CD14-positive monocyte (primary cell): Measurements from ENCODE around the gene CDH7. TPM values are rescaled to one million over a fixed set of nuclear protein-coding genes. Genes with fewer than 3 reads are reported as not detected.

Experiments
- DNase-seq, 3 donors: peaks; one replicate each; pipeline ENCODE4 v3.0.0-alpha.2; 2011 to 2022
- H2AFZ ChIP-seq: 2 replicates; pipeline ENCODE4 v1.6.0; 2012; ENCODE audit warnings: mild to moderate bottlenecking, low read depth, low read length, inconsistent platforms; ENCODE audit not compliant: insufficient read depth, poor library complexity, severe bottlenecking
- H3K27ac ChIP-seq, 2 donors: 1 replicate in 1 of 2; 2 replicates in 1 of 2; pipeline ENCODE4 v1.5.1; 2012 to 2013; ENCODE audit warnings: low read length in 2 of 2, control low read depth in 1 of 2, inconsistent platforms in 1 of 2, low read depth in 1 of 2, mild to moderate bottlenecking in 1 of 2
- H3K27me3 ChIP-seq, 2 donors: one replicate each; pipeline versions ENCODE4 v1.6.0 to v1.6.1; 2011 to 2013; ENCODE audit warnings: low read length in 2 of 2; ENCODE audit not compliant: control insufficient read depth in 2 of 2, insufficient read depth in 2 of 2
- H3K36me3 ChIP-seq, 2 donors: replicated peaks in 1 of 2; 1 replicate in 1 of 2; 2 replicates in 1 of 2; pipeline versions ENCODE4 v1.5.1 to v1.6.1; 2012 to 2013; ENCODE audit warnings: low read length in 2 of 2, control low read depth in 1 of 2, inconsistent platforms in 1 of 2, mild to moderate bottlenecking in 1 of 2; ENCODE audit not compliant: insufficient read depth in 2 of 2, control insufficient read depth in 1 of 2
- H3K4me1 ChIP-seq, 2 donors: 1 replicate in 1 of 2; 2 replicates in 1 of 2; pipeline versions ENCODE4 v1.5.1 to v1.6.1; 2012 to 2013; ENCODE audit warnings: low read length in 2 of 2, control low read depth in 1 of 2, inconsistent platforms in 1 of 2, mild to moderate bottlenecking in 1 of 2, moderate library complexity in 1 of 2; ENCODE audit not compliant: insufficient read depth in 2 of 2, control insufficient read depth in 1 of 2
- H3K4me2 ChIP-seq: replicated peaks from 2 replicates; pipeline ENCODE3; 2012; ENCODE audit warnings: low read length, moderate library complexity, mild to moderate bottlenecking; ENCODE audit not compliant: poor library complexity, severe bottlenecking; ENCODE audit errors: extremely low read depth
- H3K4me3 ChIP-seq, 3 experiments: fragments of 200-600 bp in 1 of 3; sonication (generic) in 1 of 3; replicated peaks in 1 of 3; 1 replicate in 2 of 3; 2 replicates in 1 of 3; pipeline ENCODE4 v1.5.1; 2011 to 2013; ENCODE audit warnings: low read length in 3 of 3, mild to moderate bottlenecking in 3 of 3, control low read depth in 2 of 3, low read depth in 2 of 3, inconsistent platforms in 1 of 3, moderate library complexity in 1 of 3
- H3K79me2 ChIP-seq: 2 replicates; pipeline ENCODE4 v1.6.0; 2012; ENCODE audit warnings: mild to moderate bottlenecking, control low read depth, inconsistent platforms, low read length, moderate library complexity; ENCODE audit not compliant: insufficient read depth
- H3K9ac ChIP-seq: 2 replicates; pipeline ENCODE4 v1.6.0; 2017; ENCODE audit warnings: low read length, mild to moderate bottlenecking; ENCODE audit not compliant: insufficient read depth, poor library complexity, severe bottlenecking
- H3K9me3 ChIP-seq, 2 donors: replicated peaks in 1 of 2; 1 replicate in 1 of 2; 2 replicates in 1 of 2; pipeline versions ENCODE4 v1.5.1 to v1.6.1; 2012 to 2013; ENCODE audit warnings: low read length in 2 of 2, control low read depth in 1 of 2; ENCODE audit not compliant: control insufficient read depth in 1 of 2, insufficient read depth in 1 of 2
- H4K20me1 ChIP-seq: 2 replicates; pipeline ENCODE4 v1.6.0; 2012; ENCODE audit warnings: mild to moderate bottlenecking, low read length, control low read depth, moderate library complexity; ENCODE audit not compliant: insufficient read depth
- H3K27ac Mint-ChIP-seq, 7 donors: one replicate each; pipeline ENCODE4 v1.8.0; 2020; ENCODE audit warnings: mild to moderate bottlenecking in 7 of 7, mixed read lengths in 7 of 7, moderate library complexity in 6 of 7, inconsistent platforms in 2 of 7
- H3K27me3 Mint-ChIP-seq, 3 donors: one replicate each; pipeline ENCODE4 v1.8.0; 2021 to 2022; ENCODE audit warnings: low read depth in 3 of 3, mild to moderate bottlenecking in 3 of 3, mixed read lengths in 3 of 3, moderate library complexity in 3 of 3, inconsistent platforms in 1 of 3
- H3K36me3 Mint-ChIP-seq, 2 donors: one replicate each; pipeline ENCODE4 v1.8.0; 2020; ENCODE audit warnings: mixed read lengths in 2 of 2, inconsistent platforms in 1 of 2, mild to moderate bottlenecking in 1 of 2
- H3K4me1 Mint-ChIP-seq: one replicate; pipeline ENCODE4 v1.8.0; 2020; ENCODE audit warnings: mild to moderate bottlenecking, mixed read lengths
- H3K4me3 Mint-ChIP-seq, 2 donors: one replicate each; pipeline ENCODE4 v1.8.0; 2020; ENCODE audit warnings: mild to moderate bottlenecking in 2 of 2, mixed read lengths in 2 of 2, moderate library complexity in 1 of 2
- H3K9me3 Mint-ChIP-seq, 7 donors: one replicate each; pipeline ENCODE4 v1.8.0; 2020 to 2022; ENCODE audit warnings: mixed read lengths in 7 of 7, mild to moderate bottlenecking in 6 of 7, moderate library complexity in 6 of 7, inconsistent platforms in 2 of 7
- CTCF ChIP-seq: fragments of 200-600 bp; IDR thresholded peaks from one replicate; pipeline ENCODE4 v1.8.0; 2022; ENCODE audit warnings: antibody characterized with exemption, mild to moderate bottlenecking
- WGBS: methylation state at CpG from one replicate; pipeline ENCODE4 v1.1.5; 2013; ENCODE audit warnings: missing lambda C conversion rate; ENCODE audit not compliant: insufficient coverage; 5-methylcytosine and 5-hydroxymethylcytosine counted together
- intact Hi-C, 2 donors: fragments of 100-400 bp; cut with micrococcal nuclease; formaldehyde crosslinking; loops; one replicate each; pipeline versions ENCODE4 v1.15.0 to v1.15.1; 2023
- polyA plus RNA-seq, 3 donors: library from polyadenylated mRNA; depleted of rRNA in 1 of 3; unstranded in 2 of 3; stranded (reverse) in 1 of 3; fragments of 300-500 nt in 2 of 3; fragments of >200 nt in 1 of 3; fragmentation: Illumina TruSeq in 2 of 3; gene quantifications; 1 replicate in 2 of 3; 2 replicates in 1 of 3; pipeline ENCODE4 v1.2.3, GENCODE V29; 2012 to 2021

Gene CDH7
- polyA plus RNA-seq, 3 donors, result not detected

DNA sequence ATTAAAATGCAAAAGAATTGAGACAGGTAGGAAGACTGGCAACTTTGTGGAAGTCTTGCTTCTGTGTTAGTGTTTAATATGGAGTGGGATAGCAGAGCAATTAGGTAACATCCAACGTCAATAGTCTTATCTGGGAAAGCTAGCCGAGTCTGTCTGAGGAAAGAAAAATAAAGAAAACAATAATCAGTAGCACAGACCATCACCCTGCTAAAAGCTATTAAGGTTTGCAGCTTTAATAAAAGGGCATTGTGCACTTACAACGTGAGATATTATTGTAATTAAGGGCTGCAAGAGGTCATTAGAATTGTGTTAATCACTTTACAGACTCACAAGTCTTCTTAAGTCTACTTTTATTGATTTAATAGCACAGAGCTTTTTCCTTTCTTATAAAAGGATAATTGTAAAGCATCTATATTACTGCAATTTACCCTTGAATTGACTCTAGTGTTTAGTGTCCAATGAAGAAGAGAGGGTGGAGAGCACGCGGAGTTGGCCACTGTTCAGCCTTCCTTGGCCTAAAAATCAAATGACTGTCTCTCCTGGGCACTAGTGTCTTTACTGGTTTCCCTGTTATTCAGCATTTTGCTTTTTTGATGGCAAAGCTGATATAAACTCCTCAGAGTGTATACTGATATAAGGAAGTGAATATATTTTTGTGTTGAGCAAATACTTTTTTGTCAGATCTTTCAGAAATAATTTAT lies 2.0 kb downstream of the CDH7 start:
- no peaks in the 10 kb centered on the region for H3K9me3 ChIP-seq
- Mint-ChIP-seq H3K27ac (no peak overlapping the region), H3K4me3 (no peak overlapping the region), H3K4me1 (peaks cover 7% of the 10 kb centered on the region), H3K27me3 (peaks cover 24 to 41% (median 26%) of the 10 kb centered on the region in 3 donors), H3K9me3 (peaks cover 0 to 3% (median 0%) of the 10 kb centered on the region in 7 donors), H3K36me3 (no peaks in the 10 kb centered on the region)
- H4K20me1 ChIP-seq, result no peaks in the 10 kb centered on the region
- no peak for DNase-seq
- WGBS, result no CpG with 5 or more reads among the region's 5 CpGs
- no peaks in the 10 kb centered on the region for H3K4me1 ChIP-seq
- TF ChIP-seq CTCF, result no peak
- no peak overlapping the region for H3K4me3 ChIP-seq
- H3K27ac ChIP-seq, result no peak overlapping the region
- intact Hi-C loops, result no loop called here
- no peaks in the 10 kb centered on the region for H3K79me2 ChIP-seq
- no peaks in the 10 kb centered on the region for H3K36me3 ChIP-seq
- H3K4me2 ChIP-seq, result no peak overlapping the region
- H3K27me3 ChIP-seq, result peaks cover 28 to 38% of the 10 kb centered on the region in 2 donors
- no peak overlapping the region for H2AFZ ChIP-seq
- H3K9ac ChIP-seq, result no peak overlapping the region

DNA sequence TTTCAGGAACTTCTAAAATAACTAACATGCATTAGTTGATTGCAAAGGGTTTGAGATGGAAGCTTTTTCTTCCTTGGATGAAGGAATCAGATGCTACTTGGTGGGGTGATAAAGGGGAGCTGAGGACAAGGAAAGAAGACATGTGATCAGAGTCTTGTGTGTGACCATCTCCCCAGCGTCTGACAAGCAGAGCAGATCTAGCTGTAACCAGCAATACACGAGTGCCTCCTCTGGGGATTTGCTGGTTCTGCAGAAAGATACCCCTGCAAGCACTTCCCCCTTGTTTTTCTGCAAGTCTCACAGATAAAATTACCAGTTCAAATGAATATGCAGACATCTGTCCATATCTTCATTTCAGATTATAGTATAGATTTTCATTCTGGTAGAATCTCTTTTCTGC lies 2.7 kb downstream of the CDH7 start:
- Histone ChIP-seq H4K20me1 (no peaks in the 10 kb centered on the region), H2AFZ (no peak overlapping the region), H3K27ac (no peak overlapping the region), H3K9me3 (no peaks in the 10 kb centered on the region), H3K4me3 (no peak overlapping the region), H3K9ac (no peak overlapping the region), H3K36me3 (no peaks in the 10 kb centered on the region), H3K4me2 (no peak overlapping the region), H3K79me2 (no peaks in the 10 kb centered on the region), H3K27me3 (peaks cover 28 to 38% of the 10 kb centered on the region in 2 donors), H3K4me1 (no peaks in the 10 kb centered on the region)
- H3K9me3 Mint-ChIP-seq, result peaks cover 0 to 3% (median 0%) of the 10 kb centered on the region in 7 donors
- no peaks in the 10 kb centered on the region for H3K36me3 Mint-ChIP-seq
- no CpG with 5 or more reads among the region's 2 CpGs for WGBS
- peaks cover 7% of the 10 kb centered on the region for H3K4me1 Mint-ChIP-seq
- intact Hi-C loops, result no loop called here
- peaks cover 23 to 40% (median 26%) of the 10 kb centered on the region in 3 donors for H3K27me3 Mint-ChIP-seq
- no peak for TF ChIP-seq CTCF
- no peak overlapping the region for H3K27ac Mint-ChIP-seq
- DNase-seq, result no peak
- H3K4me3 Mint-ChIP-seq, result no peak overlapping the region
